GM10266 (cell line): ENCODE data around the gene NECTIN1.

Experiments
- DNase-seq: peaks from one replicate; pipeline ENCODE4 v3.0.0; 2012; ENCODE audit errors: extremely low spot score
- TF ChIP-seq, protein P1 (sequence below): IDR thresholded peaks from 2 replicates; pipeline ENCODE4 v1.5.1; 2012; ENCODE audit warnings: mild to moderate bottlenecking, low read depth; ENCODE audit not compliant: control insufficient read depth, insufficient read depth; ENCODE audit errors: missing control alignments

The NECTIN1 gene

DNA sequence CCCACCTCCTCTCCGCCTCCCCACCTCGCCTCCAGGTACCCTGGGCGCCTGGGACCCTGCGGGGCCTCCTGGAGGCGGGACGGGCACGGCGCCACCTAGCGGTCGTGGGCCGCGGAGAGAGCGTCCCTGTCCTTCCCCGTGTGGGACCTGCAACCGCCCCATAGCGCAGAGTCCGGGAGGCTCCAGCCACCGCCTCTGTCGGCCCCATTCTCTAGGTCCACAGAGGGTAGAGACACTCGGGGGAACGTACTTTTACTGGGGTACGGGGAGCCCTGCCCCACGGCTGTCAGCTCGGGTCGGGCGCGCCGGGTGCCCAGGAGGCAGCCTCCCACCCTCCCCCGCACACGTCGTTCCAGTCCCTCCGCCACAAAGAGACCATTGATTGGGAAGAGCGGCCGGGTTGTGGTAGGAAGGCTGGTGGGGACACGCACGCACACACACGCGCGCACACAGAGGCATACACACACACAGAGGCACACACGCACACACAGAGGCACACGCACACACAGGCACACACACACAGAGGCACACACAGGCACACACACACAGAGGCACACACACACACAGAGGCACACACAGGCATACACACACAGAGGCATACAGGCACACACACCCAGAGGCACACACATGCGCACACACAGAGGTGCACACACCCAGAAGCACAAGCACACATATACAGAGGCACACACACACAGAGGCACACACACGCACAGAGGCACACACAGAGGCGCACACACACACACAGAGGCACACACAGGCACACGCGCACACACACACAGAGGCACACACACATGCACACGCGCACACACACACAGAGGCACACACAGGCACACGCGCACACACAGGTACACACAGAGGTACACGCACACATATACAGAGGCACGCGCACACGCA, 12.6 kb upstream of the NECTIN1 start:
- peak; percentile 85 for DNase-seq
- TF ChIP-seq, protein P1, sequence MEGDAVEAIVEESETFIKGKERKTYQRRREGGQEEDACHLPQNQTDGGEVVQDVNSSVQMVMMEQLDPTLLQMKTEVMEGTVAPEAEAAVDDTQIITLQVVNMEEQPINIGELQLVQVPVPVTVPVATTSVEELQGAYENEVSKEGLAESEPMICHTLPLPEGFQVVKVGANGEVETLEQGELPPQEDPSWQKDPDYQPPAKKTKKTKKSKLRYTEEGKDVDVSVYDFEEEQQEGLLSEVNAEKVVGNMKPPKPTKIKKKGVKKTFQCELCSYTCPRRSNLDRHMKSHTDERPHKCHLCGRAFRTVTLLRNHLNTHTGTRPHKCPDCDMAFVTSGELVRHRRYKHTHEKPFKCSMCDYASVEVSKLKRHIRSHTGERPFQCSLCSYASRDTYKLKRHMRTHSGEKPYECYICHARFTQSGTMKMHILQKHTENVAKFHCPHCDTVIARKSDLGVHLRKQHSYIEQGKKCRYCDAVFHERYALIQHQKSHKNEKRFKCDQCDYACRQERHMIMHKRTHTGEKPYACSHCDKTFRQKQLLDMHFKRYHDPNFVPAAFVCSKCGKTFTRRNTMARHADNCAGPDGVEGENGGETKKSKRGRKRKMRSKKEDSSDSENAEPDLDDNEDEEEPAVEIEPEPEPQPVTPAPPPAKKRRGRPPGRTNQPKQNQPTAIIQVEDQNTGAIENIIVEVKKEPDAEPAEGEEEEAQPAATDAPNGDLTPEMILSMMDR, result peak; percentile 90

DNA sequence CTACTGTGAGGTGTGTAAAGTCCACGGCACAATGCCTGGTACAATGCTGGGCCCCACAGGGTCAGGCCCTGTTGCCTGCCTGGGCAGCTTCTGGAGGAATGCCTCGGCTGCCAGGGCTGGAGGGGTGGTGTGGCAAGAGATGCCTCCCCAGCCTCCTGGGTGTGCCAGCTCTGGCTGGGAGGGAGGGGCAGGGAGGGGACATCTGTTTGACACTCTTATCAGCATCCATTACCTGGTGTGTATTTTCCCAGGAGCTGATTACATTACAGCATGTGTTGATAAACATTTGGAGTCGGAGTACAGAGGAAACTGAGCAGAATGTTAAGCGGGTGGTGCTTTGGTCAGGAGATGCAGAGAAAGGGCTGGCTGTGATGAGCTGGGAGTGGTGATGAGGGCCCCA, 11.0 kb upstream of the NECTIN1 start:
- no peak for DNase-seq
- TF ChIP-seq, protein P1, result no peak

DNA sequence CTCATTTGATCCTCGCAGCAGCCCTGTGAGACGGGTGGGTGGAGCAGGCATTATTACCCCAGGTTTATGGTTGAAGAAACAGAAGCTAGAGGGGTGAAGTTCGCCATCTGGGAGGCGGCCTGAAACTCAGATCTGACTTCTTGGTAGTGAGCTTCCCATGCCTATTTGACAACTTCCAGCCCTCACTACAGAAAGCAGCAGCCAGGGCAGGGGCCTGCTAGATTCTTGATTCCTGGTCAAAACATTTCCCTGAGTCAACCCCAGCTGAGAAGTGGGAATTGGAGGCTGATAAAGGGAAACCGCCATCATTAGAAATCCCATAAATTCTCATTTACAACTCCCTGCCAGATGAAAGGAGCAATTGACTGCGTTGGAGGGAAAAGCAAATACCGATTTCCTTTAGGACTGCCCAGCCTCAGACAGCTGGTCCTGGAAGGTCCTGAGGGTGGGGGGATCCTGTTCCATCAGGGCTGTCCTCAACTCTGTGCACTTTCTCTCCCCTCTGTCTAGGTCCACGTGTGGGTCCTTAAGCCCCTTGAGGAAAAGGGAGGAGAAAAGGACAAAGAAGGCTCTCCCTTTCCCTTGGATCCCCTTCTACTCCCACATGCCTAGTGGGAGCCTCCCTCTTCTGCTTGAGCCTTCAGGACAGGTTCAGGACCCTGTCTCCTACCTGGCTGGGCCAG, 10.2 kb upstream of the NECTIN1 start:
- DNase-seq, result no peak
- TF ChIP-seq, protein P1, result no peak

DNA sequence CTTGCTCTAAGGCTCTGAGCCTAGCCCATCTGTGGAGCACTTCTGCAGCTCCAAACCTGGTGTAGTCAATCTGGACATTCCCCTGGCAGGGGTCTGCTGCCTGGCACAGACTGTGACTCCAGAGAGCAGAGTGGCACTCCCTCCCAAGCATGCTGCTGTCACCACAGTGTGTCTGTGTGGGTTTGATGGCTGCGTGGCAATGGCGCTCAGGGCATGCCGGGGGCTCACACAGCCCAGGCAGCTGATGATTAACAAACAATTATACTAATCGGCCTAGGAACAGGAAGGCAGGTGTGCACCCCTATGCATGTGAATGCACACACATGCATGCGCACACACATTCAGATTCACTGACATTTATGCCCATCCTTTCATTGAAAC, 9.0 kb upstream of the NECTIN1 start:
- no peak for DNase-seq
- TF ChIP-seq, protein P1, result no peak

DNA sequence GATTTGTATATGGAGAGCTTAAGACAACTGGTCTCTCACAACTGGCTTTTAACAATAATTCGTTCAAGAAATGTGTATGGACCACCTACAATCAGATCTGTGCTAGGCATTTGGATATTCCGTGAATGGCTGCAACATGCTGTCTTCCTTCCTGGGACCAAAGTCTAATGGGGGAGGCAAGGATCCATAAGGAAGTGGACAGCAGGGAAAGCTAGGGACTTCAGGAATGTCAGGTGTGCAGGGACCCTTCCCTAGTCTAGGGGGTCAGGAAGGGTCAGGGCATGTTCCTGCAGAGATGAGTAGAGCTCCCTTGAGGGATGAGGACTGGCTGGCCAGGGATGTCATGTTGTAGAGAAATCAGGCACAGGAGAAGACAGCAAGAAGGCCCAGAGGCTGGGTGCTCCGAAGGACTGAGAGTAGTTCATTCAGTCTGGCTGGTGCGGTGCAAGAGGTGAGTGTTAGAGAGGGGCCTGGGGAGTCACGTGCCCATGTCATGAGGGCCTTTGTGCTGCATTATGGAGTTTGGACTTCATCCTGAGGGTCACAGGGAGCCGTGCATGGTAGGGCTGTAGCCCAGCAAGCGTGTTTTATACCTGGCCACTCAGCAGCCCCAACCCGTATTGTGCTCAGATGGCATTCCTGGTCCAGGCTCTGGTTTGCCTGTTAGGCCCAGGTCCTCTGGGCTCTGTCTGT, 8.5 kb upstream of the NECTIN1 start:
- DNase-seq, result no peak
- TF ChIP-seq, protein P1, result no peak

DNA sequence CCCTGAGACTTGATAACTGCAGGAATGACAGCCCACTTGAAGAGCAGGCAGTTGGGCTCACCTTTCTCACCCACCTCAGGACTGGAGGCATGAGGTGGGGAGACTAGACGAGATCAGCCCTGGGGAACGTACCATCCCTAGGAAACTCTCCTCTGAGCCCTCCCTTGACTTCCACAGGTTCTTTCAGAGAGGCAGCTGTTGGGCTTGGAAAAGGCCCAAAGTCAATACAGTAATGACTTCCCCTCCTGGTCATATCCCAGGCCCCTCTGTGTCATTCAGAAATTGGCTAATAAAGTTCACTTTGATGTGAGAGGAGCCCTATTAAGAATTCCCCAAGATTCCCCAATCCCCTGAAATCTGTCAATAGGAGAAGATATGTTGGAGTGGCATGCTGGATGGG, 5.8 kb upstream of the NECTIN1 start:
- TF ChIP-seq, protein P1, result no peak
- DNase-seq, result no peak

DNA sequence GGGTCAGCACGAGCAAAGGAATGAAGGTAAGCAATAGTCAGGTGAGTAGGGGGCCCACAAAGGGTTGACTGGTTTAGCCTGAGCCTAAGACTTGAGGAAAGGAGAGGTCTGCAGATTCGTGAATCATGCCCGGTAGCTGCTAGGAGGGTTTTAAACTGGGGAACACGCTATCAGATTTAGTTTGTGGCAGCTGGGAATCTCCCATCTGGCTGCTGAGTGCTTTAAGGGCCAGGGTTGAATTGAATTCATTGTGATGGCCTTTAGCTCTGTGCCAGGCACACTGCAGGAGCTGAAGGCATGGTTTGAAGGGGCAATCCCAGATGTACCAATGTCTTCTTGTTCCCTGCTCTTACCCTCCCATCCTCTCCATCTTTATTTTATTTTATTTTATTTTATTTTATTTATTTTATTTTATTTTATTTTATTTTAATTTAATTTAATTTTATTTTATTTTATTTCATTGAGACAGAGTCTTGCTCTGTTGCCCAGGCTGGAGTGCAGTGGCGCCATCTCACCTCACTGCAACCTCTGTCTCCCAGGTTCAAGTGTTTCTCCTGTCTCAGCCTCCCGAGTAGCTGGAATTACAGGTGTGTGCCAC, 1.9 kb upstream of the NECTIN1 start:
- no peak for DNase-seq
- TF ChIP-seq, protein P1, result no peak
